HepG2 (cell line): ENCODE measurements around the gene ZNF556. TPM values are rescaled to one million over a fixed set of nuclear protein-coding genes. Genes with fewer than 3 reads are reported as not detected.

Experiments
- CREB1 ChIP-seq, 2 experiments: fragments of 450-650 bp in 1 of 2; IDR thresholded peaks; 2 replicates each; pipeline ENCODE4 v1.6.1; 2016 to 2017; ENCODE audit warnings: control low read depth in 1 of 2, mild to moderate bottlenecking in 1 of 2, missing compliant biosample characterization in 1 of 2, missing genetic modification characterization in 1 of 2
- EP300 ChIP-seq, 3 experiments: sonication (generic) in 1 of 3; formaldehyde crosslinking in 1 of 3; IDR thresholded peaks; 2 replicates each; pipeline versions ENCODE4 v1.5.1 to v1.6.1; 2011 to 2020; ENCODE audit warnings: low read depth in 2 of 3, low read length in 2 of 3, borderline replicate concordance in 1 of 3, improper control_type of control experiment in 1 of 3, mild to moderate bottlenecking in 1 of 3, missing genetic modification reagents in 1 of 3, moderate library complexity in 1 of 3
- HNF1A ChIP-seq, 2 experiments: sonication (generic) in 1 of 2; formaldehyde crosslinking in 1 of 2; IDR thresholded peaks; 2 replicates each; pipeline versions ENCODE4 v1.4.0 to v1.6.1; 2016 to 2020; ENCODE audit warnings: borderline replicate concordance in 1 of 2, low read depth in 1 of 2, mild to moderate bottlenecking in 1 of 2, missing genetic modification reagents in 1 of 2
- MYC ChIP-seq: sonication (generic); formaldehyde crosslinking; IDR thresholded peaks from 2 replicates; pipeline ENCODE4 v1.9.0; 2021; ENCODE audit warnings: missing genetic modification reagents, borderline replicate concordance
- PHF20 ChIP-seq: sonication (generic); formaldehyde crosslinking; IDR thresholded peaks from 2 replicates; pipeline ENCODE4 v1.5.0; 2020; ENCODE audit warnings: mild to moderate bottlenecking, missing genetic modification reagents
- SCMH1 ChIP-seq: sonication (generic); formaldehyde crosslinking; IDR thresholded peaks from 2 replicates; pipeline ENCODE4 v1.9.0; 2021; ENCODE audit warnings: missing genetic modification reagents, mild to moderate bottlenecking, borderline replicate concordance
- ZNF101 ChIP-seq: sonication (generic); formaldehyde crosslinking; IDR thresholded peaks from 2 replicates; pipeline ENCODE4 v1.4.0; 2020; ENCODE audit warnings: mild to moderate bottlenecking, low read depth, missing genetic modification reagents, borderline replicate concordance
- ZNF34 ChIP-seq: sonication (generic); formaldehyde crosslinking; IDR thresholded peaks from 2 replicates; pipeline ENCODE4 v1.4.0; 2020; ENCODE audit warnings: mild to moderate bottlenecking, missing genetic modification reagents, borderline replicate concordance
- ZNF75D ChIP-seq: sonication (generic); formaldehyde crosslinking; IDR thresholded peaks from 2 replicates; pipeline ENCODE4 v1.8.1; 2023; ENCODE audit warnings: missing genetic modification reagents, mild to moderate bottlenecking, borderline replicate concordance
- polyA plus RNA-seq, 8 experiments: library from polyadenylated mRNA; depleted of rRNA in 3 of 8; stranded (reverse) in 7 of 8; unstranded in 1 of 8; fragments of >200 nt; fragmentation: Illumina TruSeq in 4 of 8; extraction: Trizol in 4 of 8; gene quantifications; 2 replicates each; pipeline versions ENCODE4 v1.2.1 to v1.2.3, GENCODE V29; 2011 to 2016; ENCODE audit warnings: low read depth in 4 of 8, missing spikeins in 1 of 8, mixed read lengths in 1 of 8; ENCODE audit not compliant: insufficient read depth in 1 of 8
- total RNA-seq, 5 experiments: library from RNA; depleted of rRNA; stranded (reverse); fragments of >200 nt; fragmentation: Illumina TruSeq; extraction: Trizol; gene quantifications; 2 replicates each; pipeline ENCODE4 v1.2.3, GENCODE V29; 2016; ENCODE audit warnings: low read depth in 1 of 5
- TF ChIP-seq, protein P1 (sequence below): sonication (generic); formaldehyde crosslinking; IDR thresholded peaks from 2 replicates; pipeline ENCODE4 v1.4.0; 2020; ENCODE audit warnings: missing genetic modification reagents, borderline replicate concordance
- TF ChIP-seq, protein P2 (sequence below): sonication (generic); formaldehyde crosslinking; IDR thresholded peaks from 2 replicates; pipeline ENCODE4 v1.4.0; 2020; ENCODE audit warnings: missing genetic modification reagents

ZNF556 gene
- total and polyA plus RNA-seq, 2 of the 13 experiments (the other 11 are each of a cell fraction or from before 2014, with no cell fraction given), result 4.2 to 28.6 TPM

- TF ChIP-seq, protein P1, sequence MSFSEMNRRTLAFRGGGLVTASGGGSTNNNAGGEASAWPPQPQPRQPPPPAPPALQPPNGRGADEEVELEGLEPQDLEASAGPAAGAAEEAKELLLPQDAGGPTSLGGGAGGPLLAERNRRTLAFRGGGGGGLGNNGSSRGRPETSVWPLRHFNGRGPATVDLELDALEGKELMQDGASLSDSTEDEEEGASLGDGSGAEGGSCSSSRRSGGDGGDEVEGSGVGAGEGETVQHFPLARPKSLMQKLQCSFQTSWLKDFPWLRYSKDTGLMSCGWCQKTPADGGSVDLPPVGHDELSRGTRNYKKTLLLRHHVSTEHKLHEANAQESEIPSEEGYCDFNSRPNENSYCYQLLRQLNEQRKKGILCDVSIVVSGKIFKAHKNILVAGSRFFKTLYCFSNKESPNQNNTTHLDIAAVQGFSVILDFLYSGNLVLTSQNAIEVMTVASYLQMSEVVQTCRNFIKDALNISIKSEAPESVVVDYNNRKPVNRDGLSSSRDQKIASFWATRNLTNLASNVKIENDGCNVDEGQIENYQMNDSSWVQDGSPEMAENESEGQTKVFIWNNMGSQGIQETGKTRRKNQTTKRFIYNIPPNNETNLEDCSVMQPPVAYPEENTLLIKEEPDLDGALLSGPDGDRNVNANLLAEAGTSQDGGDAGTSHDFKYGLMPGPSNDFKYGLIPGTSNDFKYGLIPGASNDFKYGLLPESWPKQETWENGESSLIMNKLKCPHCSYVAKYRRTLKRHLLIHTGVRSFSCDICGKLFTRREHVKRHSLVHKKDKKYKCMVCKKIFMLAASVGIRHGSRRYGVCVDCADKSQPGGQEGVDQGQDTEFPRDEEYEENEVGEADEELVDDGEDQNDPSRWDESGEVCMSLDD (CRISPR knock-in tag), result no peak
- TF ChIP-seq SCMH1 (CRISPR knock-in tag) (no peak), CREB1 (IDR thresholded peaks at IDR 0.05) (peak; percentile 77), CREB1 (CRISPR knock-in tag; IDR thresholded peaks at IDR 0.05) (peak; percentile 76), EP300 (IDR thresholded peaks at IDR 0.05; ENCODE audit: low read depth in 2 of 2, low read length in 2 of 2) (peak in 1 of 2 experiments; percentile 24; a peak in 1 of 4 replicates), EP300 (CRISPR knock-in tag; IDR thresholded peaks at IDR 0.05; ENCODE audit: borderline replicate concordance) (no peak), ZNF34 (CRISPR knock-in tag) (no peak), HNF1A (IDR thresholded peaks at IDR 0.05; ENCODE audit: low read depth) (no peak), HNF1A (CRISPR knock-in tag; IDR thresholded peaks at IDR 0.05; ENCODE audit: borderline replicate concordance) (no peak), MYC (peak; percentile 95), ZNF101 (CRISPR knock-in tag) (no peak), ZNF75D (CRISPR knock-in tag) (no peak), PHF20 (CRISPR knock-in tag) (peak; percentile 63)
- TF ChIP-seq, protein P2, sequence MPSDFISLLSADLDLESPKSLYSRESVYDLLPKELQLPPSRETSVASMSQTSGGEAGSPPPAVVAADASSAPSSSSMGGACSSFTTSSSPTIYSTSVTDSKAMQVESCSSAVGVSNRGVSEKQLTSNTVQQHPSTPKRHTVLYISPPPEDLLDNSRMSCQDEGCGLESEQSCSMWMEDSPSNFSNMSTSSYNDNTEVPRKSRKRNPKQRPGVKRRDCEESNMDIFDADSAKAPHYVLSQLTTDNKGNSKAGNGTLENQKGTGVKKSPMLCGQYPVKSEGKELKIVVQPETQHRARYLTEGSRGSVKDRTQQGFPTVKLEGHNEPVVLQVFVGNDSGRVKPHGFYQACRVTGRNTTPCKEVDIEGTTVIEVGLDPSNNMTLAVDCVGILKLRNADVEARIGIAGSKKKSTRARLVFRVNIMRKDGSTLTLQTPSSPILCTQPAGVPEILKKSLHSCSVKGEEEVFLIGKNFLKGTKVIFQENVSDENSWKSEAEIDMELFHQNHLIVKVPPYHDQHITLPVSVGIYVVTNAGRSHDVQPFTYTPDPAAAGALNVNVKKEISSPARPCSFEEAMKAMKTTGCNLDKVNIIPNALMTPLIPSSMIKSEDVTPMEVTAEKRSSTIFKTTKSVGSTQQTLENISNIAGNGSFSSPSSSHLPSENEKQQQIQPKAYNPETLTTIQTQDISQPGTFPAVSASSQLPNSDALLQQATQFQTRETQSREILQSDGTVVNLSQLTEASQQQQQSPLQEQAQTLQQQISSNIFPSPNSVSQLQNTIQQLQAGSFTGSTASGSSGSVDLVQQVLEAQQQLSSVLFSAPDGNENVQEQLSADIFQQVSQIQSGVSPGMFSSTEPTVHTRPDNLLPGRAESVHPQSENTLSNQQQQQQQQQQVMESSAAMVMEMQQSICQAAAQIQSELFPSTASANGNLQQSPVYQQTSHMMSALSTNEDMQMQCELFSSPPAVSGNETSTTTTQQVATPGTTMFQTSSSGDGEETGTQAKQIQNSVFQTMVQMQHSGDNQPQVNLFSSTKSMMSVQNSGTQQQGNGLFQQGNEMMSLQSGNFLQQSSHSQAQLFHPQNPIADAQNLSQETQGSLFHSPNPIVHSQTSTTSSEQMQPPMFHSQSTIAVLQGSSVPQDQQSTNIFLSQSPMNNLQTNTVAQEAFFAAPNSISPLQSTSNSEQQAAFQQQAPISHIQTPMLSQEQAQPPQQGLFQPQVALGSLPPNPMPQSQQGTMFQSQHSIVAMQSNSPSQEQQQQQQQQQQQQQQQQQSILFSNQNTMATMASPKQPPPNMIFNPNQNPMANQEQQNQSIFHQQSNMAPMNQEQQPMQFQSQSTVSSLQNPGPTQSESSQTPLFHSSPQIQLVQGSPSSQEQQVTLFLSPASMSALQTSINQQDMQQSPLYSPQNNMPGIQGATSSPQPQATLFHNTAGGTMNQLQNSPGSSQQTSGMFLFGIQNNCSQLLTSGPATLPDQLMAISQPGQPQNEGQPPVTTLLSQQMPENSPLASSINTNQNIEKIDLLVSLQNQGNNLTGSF (CRISPR knock-in tag), result no peak
Measured at GRCh38 chr19:2867025-2867991, at the start of gene ZNF556 (continued).
